ENCODE measurements around the gene ZNF8.
"Not testable (repeated sequence)": the region's sequence is repeated elsewhere in the genome, so short reads cannot be mapped to it uniquely, and the experiment has no call there.

Gene ZNF8

GRCh38 chr19:58334691-58335249 is 56.0 kb downstream of the ZNF8 start:
- 95 to 96% methylated on average over 17 to 19 of the region's 19 CpGs for WGBS, 2 experiments (ENCODE audit: insufficient coverage in 2 of 2)
- H3K36me3 ChIP-seq (ENCODE audit: control insufficient read depth, insufficient read depth, low read length), result peaks cover 40% of the 10 kb centered on the region

DNA sequence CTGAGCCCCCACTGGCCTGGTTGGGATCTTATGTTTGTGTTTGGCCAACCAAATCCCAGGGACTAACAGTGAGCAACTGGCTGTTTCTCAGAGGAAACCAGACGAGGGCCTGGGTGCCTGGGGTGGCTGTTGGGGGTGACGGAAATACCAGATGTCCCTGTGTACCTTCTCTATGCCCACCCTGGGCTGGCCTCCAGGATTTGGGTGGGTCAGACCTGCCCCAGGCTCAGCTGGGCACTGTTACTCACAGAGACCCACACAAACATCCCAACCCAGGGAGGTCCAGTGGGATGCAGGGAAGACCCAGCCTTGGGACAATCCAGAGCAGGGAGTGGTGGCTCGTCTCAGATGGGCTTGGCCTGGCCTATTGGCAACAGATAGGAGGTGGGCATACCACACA is 56.9 kb downstream of the ZNF8 start:
- Histone ChIP-seq H3K36me3 (ENCODE audit: control insufficient read depth, insufficient read depth, low read length) (peaks cover 46% of the 10 kb centered on the region), H3K27ac (ENCODE audit: low read depth, low read length, severe bottlenecking) (no peak overlapping the region)
- 90 to 92% methylated on average over 1 to 3 of the region's 3 CpGs for WGBS, 2 experiments (ENCODE audit: insufficient coverage in 2 of 2)

More at GRCh38 chr19:58334691-58335249, 56.0 kb downstream of the ZNF8 start:
- no peak overlapping the region for H3K4me3 ChIP-seq (ENCODE audit: extremely low read depth, insufficient read depth, low read length, poor library complexity, severe bottlenecking)
- peaks cover 3% of the 10 kb centered on the region for H3K4me1 ChIP-seq (ENCODE audit: control insufficient read depth, insufficient read depth, low read length, poor library complexity, severe bottlenecking)
- H3K9me3 ChIP-seq (ENCODE audit: control insufficient read depth, low read length), result no peaks in the 10 kb centered on the region
- H3K27ac ChIP-seq (ENCODE audit: low read depth, low read length, severe bottlenecking), result no peak overlapping the region

DNA sequence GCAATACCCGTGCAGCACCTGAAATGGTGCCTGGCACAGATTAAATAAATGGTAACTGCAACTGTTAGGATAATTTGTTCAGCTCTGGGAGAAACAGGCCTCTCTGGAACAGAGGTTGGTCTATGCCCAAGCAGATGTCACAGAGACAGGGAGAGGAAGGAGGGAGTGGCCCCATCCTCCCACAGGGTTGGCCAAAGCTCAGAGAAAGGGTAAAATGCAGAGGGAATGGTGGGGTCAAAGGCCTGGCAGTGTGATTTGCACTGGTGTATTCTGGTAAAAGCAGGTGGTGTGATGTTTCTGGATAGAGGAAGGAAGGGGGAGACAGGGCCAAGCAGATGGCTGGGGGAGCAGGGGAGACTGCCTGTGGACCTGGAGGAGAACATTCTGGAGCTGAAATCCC is 57.5 kb downstream of the ZNF8 start:
- H3K4me1 ChIP-seq (ENCODE audit: control insufficient read depth, insufficient read depth, low read length, poor library complexity, severe bottlenecking), result no peaks in the 10 kb centered on the region
- WGBS, 2 experiments (ENCODE audit: insufficient coverage in 2 of 2), result 88 to 93% methylated on average over 1 of the region's 1 CpG
- no peaks in the 10 kb centered on the region for H3K9me3 ChIP-seq (ENCODE audit: control insufficient read depth, low read length)
- H3K27ac ChIP-seq (ENCODE audit: low read depth, low read length, severe bottlenecking), result no peak overlapping the region
- peaks cover 52% of the 10 kb centered on the region for H3K36me3 ChIP-seq (ENCODE audit: control insufficient read depth, insufficient read depth, low read length)
- H3K4me3 ChIP-seq (ENCODE audit: extremely low read depth, insufficient read depth, low read length, poor library complexity, severe bottlenecking), result no peak overlapping the region

More for the DNA sequence above, 56.9 kb downstream of the ZNF8 start:
- Histone ChIP-seq H3K4me1 (ENCODE audit: control insufficient read depth, insufficient read depth, low read length, poor library complexity, severe bottlenecking) (no peaks in the 10 kb centered on the region), H3K4me3 (ENCODE audit: extremely low read depth, insufficient read depth, low read length, poor library complexity, severe bottlenecking) (no peak overlapping the region), H3K9me3 (ENCODE audit: control insufficient read depth, low read length) (no peaks in the 10 kb centered on the region)

DNA sequence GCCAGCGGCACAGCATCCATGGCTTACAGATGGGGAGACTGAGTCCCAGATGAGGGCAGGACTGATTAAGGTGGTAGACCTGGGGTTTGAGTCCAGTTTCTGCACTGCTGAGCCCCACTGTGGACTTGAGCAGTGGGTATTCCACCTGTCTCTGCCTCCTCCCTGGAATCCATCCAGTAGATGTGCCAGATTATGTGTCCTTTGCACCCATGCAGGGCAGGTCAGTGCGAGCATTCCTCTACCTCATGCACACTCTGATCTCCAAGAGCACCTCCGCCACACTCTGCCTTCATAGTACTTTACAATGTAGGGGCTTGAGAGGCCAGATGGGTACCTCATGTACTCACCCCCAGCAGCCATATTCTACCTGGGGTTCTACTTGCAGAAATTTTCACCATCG is 58.1 kb downstream of the ZNF8 start:
- Histone ChIP-seq H3K36me3 (ENCODE audit: control insufficient read depth, insufficient read depth, low read length) (peaks cover 58% of the 10 kb centered on the region), H3K4me1 (ENCODE audit: control insufficient read depth, insufficient read depth, low read length, poor library complexity, severe bottlenecking) (no peaks in the 10 kb centered on the region), H3K4me3 (ENCODE audit: extremely low read depth, insufficient read depth, low read length, poor library complexity, severe bottlenecking) (no peak overlapping the region), H3K27ac (ENCODE audit: low read depth, low read length, severe bottlenecking) (no peak overlapping the region), H3K9me3 (ENCODE audit: control insufficient read depth, low read length) (no peaks in the 10 kb centered on the region)
- WGBS, 2 experiments (ENCODE audit: insufficient coverage in 2 of 2), result 95 to 100% methylated on average over 3 of the region's 4 CpGs

DNA sequence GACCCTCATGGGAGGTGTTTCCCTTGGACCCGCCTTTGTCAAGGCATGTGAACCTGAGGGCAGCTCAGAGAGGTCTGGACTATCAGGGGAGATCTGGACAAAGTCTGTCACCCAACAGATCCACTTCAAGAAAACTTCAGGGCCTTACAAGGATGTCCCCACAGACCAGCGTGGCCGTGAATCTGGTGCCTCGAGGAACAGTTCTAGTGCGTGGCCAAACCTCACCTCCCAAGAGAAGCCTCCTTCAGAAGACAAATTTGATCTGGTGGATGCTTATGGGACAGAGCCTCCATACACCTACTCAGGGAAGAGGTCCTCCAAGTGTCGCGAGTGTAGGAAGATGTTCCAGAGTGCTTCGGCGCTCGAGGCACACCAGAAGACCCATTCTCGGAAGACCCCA is 59.6 kb downstream of the ZNF8 start:
- H3K4me3 ChIP-seq (ENCODE audit: extremely low read depth, insufficient read depth, low read length, poor library complexity, severe bottlenecking), result no peak overlapping the region
- no peaks in the 10 kb centered on the region for H3K4me1 ChIP-seq (ENCODE audit: control insufficient read depth, insufficient read depth, low read length, poor library complexity, severe bottlenecking)
- WGBS, 2 experiments (ENCODE audit: insufficient coverage in 2 of 2), result 90 to 96% methylated on average over 7 to 9 of the region's 11 CpGs
- no peaks in the 10 kb centered on the region for H3K9me3 ChIP-seq (ENCODE audit: control insufficient read depth, low read length)
- no peak overlapping the region for H3K27ac ChIP-seq (ENCODE audit: low read depth, low read length, severe bottlenecking)
- peaks cover 64% of the 10 kb centered on the region for H3K36me3 ChIP-seq (ENCODE audit: control insufficient read depth, insufficient read depth, low read length)

DNA sequence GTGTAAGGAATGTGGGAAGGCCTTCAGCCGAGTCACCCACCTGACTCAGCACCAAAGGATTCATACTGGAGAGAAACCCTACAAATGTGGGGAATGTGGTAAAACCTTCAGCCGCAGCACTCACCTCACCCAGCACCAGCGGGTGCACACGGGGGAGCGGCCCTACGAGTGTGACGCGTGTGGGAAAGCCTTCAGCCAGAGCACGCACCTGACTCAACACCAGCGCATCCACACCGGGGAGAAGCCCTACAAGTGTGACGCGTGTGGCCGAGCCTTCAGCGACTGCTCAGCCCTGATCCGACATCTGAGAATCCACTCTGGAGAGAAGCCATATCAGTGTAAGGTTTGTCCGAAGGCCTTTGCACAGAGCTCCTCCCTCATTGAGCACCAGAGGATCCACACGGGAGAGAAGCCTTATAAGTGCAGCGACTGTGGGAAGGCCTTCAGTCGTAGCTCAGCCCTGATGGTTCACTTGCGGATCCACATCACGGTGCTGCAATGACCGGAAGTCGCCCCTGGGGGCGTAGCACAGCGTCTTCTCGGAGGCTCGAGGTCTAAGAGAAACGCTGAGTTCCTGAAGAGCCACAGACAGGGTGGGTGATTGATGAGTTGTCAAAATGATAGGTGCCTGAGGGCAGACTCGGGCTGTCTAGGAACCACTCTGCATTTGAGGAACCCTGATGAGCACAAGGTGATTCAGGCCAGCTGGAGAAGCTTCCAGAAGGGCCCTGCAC is 60.2 kb downstream of the ZNF8 start:
- Histone ChIP-seq H3K4me1 (ENCODE audit: control insufficient read depth, insufficient read depth, low read length, poor library complexity, severe bottlenecking) (no peaks in the 10 kb centered on the region), H3K36me3 (ENCODE audit: control insufficient read depth, insufficient read depth, low read length) (peaks cover 64% of the 10 kb centered on the region), H3K9me3 (ENCODE audit: control insufficient read depth, low read length) (no peaks in the 10 kb centered on the region), H3K27ac (ENCODE audit: low read depth, low read length, severe bottlenecking) (no peak overlapping the region), H3K4me3 (ENCODE audit: extremely low read depth, insufficient read depth, low read length, poor library complexity, severe bottlenecking) (no peak overlapping the region)
- WGBS, 2 experiments (ENCODE audit: insufficient coverage in 2 of 2), result 88 to 91% methylated on average over 25 to 29 of the region's 30 CpGs

DNA sequence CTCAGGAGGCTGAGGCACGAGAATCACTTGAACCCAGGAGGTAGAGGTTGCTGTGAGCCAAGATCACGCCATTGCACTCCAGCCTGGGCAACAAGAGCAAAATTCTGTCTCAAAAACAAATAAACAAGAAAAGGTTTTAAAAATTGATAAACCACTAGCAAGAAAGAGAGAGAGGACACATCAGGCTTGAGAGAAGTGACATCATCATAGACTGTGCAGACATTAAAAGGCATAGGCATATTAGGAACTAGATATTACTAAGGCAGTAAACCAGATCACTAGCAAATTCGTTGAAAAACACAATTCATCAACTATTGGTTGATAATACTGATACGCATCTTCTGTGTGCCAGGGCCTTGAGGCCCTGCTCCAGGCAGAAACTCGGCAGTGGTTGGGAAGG is 66.8 kb downstream of the ZNF8 start:
- WGBS, 2 experiments (ENCODE audit: insufficient coverage in 2 of 2), result 87 to 100% methylated on average over 2 to 4 of the region's 5 CpGs
- Histone ChIP-seq H3K4me3 (ENCODE audit: extremely low read depth, insufficient read depth, low read length, poor library complexity, severe bottlenecking) (no peak overlapping the region), H3K36me3 (ENCODE audit: control insufficient read depth, insufficient read depth, low read length) (peaks cover 17% of the 10 kb centered on the region), H3K9me3 (ENCODE audit: control insufficient read depth, low read length) (no peaks in the 10 kb centered on the region), H3K4me1 (ENCODE audit: control insufficient read depth, insufficient read depth, low read length, poor library complexity, severe bottlenecking) (no peaks in the 10 kb centered on the region), H3K27ac (ENCODE audit: low read depth, low read length, severe bottlenecking) (no peak overlapping the region)

- peak overlapping the region; percentile 71 for H3K4me3 ChIP-seq (ENCODE audit: extremely low read depth, insufficient read depth, low read length, poor library complexity, severe bottlenecking)
- H3K36me3 ChIP-seq (ENCODE audit: control insufficient read depth, insufficient read depth, low read length), result peaks cover 8% of the 10 kb centered on the region
- WGBS, 2 experiments (ENCODE audit: insufficient coverage in 2 of 2), result 3 to 4% methylated on average over 36 to 60 of the region's 82 CpGs
- no peaks in the 10 kb centered on the region for H3K4me1 ChIP-seq (ENCODE audit: control insufficient read depth, insufficient read depth, low read length, poor library complexity, severe bottlenecking)
- H3K9me3 ChIP-seq (ENCODE audit: control insufficient read depth, low read length), result no peaks in the 10 kb centered on the region
- H3K27ac ChIP-seq (ENCODE audit: low read depth, low read length, severe bottlenecking), result no peak overlapping the region
These were observed 68.5 kb downstream of the ZNF8 start for GRCh38 chr19:58346961-58347929.

- peak overlapping the region; percentile 71 for H3K4me3 ChIP-seq (ENCODE audit: extremely low read depth, insufficient read depth, low read length, poor library complexity, severe bottlenecking)
- not testable (repeated sequence) for H3K36me3 ChIP-seq (ENCODE audit: control insufficient read depth, insufficient read depth, low read length); H3K27ac ChIP-seq (ENCODE audit: low read depth, low read length, severe bottlenecking); H3K9me3 ChIP-seq (ENCODE audit: control insufficient read depth, low read length); H3K4me1 ChIP-seq (ENCODE audit: control insufficient read depth, insufficient read depth, low read length, poor library complexity, severe bottlenecking)
- WGBS, 2 experiments (ENCODE audit: insufficient coverage in 2 of 2), result 5 to 16% methylated on average over 6 of the region's 12 CpGs
These were observed 69.3 kb downstream of the ZNF8 start for GRCh38 chr19:58348080-58348479.

DNA sequence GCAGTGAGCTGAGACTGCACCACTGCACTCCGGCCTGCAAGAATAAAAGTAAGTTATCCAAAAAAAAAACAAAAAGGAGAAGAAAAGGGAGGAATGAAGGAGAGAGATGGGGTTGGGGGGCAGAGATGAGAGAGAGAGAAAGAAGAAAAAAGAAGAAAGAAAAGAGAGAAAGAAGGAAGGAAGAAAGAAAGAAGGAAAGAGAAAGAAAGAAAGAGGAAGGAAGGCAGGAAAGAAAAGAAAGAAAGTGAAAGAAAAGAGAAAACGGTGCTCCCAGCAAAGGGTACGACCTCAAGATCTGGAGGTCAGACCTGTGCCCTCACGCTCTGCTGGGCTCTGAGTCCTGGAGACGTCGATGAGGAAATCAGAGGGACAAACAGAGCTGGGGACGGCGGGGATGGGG is 70.8 kb downstream of the ZNF8 start:
- H3K4me1 ChIP-seq (ENCODE audit: control insufficient read depth, insufficient read depth, low read length, poor library complexity, severe bottlenecking), result no peaks in the 10 kb centered on the region
- no peaks in the 10 kb centered on the region for H3K9me3 ChIP-seq (ENCODE audit: control insufficient read depth, low read length)
- no peak overlapping the region for H3K4me3 ChIP-seq (ENCODE audit: extremely low read depth, insufficient read depth, low read length, poor library complexity, severe bottlenecking)
- H3K27ac ChIP-seq (ENCODE audit: low read depth, low read length, severe bottlenecking), result no peak overlapping the region
- peaks cover 5% of the 10 kb centered on the region for H3K36me3 ChIP-seq (ENCODE audit: control insufficient read depth, insufficient read depth, low read length)
- WGBS, 2 experiments (ENCODE audit: insufficient coverage in 2 of 2), result 94 to 96% methylated on average over 7 to 8 of the region's 8 CpGs

Data from mesodermal cell (in vitro differentiated cells).